HEK293T (cell line): ENCODE data around the gene FBP2.

Experiments
- CTCF ChIA-PET: fragments of 350-600 bp; formaldehyde crosslinking; extraction: SDS; loops from one replicate; lab custom pipeline; 2021; ENCODE audit warnings: antibody characterized with exemption, inconsistent platforms; lab: Yijun Ruan, JAX
- POLR2A ChIA-PET: fragments of 350-600 bp; formaldehyde crosslinking; extraction: SDS; loops from one replicate; lab custom pipeline; 2020; ENCODE audit warnings: antibody characterized with exemption, inconsistent platforms; lab: Yijun Ruan, JAX
- DNase-seq: peaks from one replicate; pipeline ENCODE4 v3.0.0; 2012; ENCODE audit warnings: mixed read lengths; ENCODE audit errors: extremely low spot score
- ARNT ChIP-seq: fragments of 450-650 bp; IDR thresholded peaks from 2 replicates; pipeline ENCODE4 v1.6.1; 2017; ENCODE audit warnings: mild to moderate bottlenecking
- BHLHE40 ChIP-seq: fragments of 450-650 bp; IDR thresholded peaks from 2 replicates; pipeline ENCODE4 v1.6.1; 2016; ENCODE audit warnings: mild to moderate bottlenecking, moderate library complexity, borderline replicate concordance
- CTBP1 ChIP-seq: fragments of 450-650 bp; IDR thresholded peaks from 2 replicates; pipeline ENCODE4 v1.6.1; 2016; ENCODE audit warnings: borderline replicate concordance
- ELF4 ChIP-seq: fragments of 450-650 bp; IDR thresholded peaks from 2 replicates; pipeline ENCODE4 v1.6.1; 2017; ENCODE audit warnings: antibody characterized with exemption
- FOXA1 ChIP-seq: fragments of 450-650 bp; IDR thresholded peaks from 2 replicates; pipeline ENCODE4 v1.6.1; 2016; ENCODE audit warnings: mild to moderate bottlenecking
- FOXK2 ChIP-seq: fragments of 450-650 bp; IDR thresholded peaks from 2 replicates; pipeline ENCODE4 v1.6.1; 2016; ENCODE audit warnings: mild to moderate bottlenecking
- FOXM1 ChIP-seq: fragments of 450-650 bp; IDR thresholded peaks from 2 replicates; pipeline ENCODE4 v1.6.1; 2017; ENCODE audit warnings: mild to moderate bottlenecking, borderline replicate concordance
- HDGF ChIP-seq: fragments of 450-650 bp; IDR thresholded peaks from 2 replicates; pipeline ENCODE4 v1.6.1; 2017; ENCODE audit warnings: antibody characterized with exemption, borderline replicate concordance
- L3MBTL2 ChIP-seq: fragments of 450-650 bp; conservative IDR thresholded peaks from 2 replicates; pipeline ENCODE4 v1.6.1; 2016; ENCODE audit warnings: mild to moderate bottlenecking
- LEF1 ChIP-seq: fragments of 450-650 bp; IDR thresholded peaks from 2 replicates; pipeline ENCODE4 v1.6.1; 2017; ENCODE audit warnings: mild to moderate bottlenecking, borderline replicate concordance
- NFRKB ChIP-seq: fragments of 450-650 bp; IDR thresholded peaks from 2 replicates; pipeline ENCODE4 v1.6.1; 2016; ENCODE audit warnings: mild to moderate bottlenecking, moderate library complexity
- SP1 ChIP-seq: fragments of 450-650 bp; IDR thresholded peaks from 2 replicates; pipeline ENCODE4 v1.6.1; 2017
- SUZ12 ChIP-seq: fragments of 450-650 bp; IDR thresholded peaks from 2 replicates; pipeline ENCODE4 v1.6.1; 2016; ENCODE audit warnings: mild to moderate bottlenecking
- TARDBP ChIP-seq: fragments of 450-650 bp; IDR thresholded peaks from 2 replicates; pipeline ENCODE4 v1.6.1; 2016
- ZNF384 ChIP-seq: fragments of 450-650 bp; IDR thresholded peaks from 2 replicates; pipeline ENCODE4 v1.6.1; 2016
- TF ChIP-seq, protein P1 (sequence below): fragments of 450-650 bp; IDR thresholded peaks from 2 replicates; pipeline ENCODE4 v1.6.1; 2016

FBP2 gene

DNA sequence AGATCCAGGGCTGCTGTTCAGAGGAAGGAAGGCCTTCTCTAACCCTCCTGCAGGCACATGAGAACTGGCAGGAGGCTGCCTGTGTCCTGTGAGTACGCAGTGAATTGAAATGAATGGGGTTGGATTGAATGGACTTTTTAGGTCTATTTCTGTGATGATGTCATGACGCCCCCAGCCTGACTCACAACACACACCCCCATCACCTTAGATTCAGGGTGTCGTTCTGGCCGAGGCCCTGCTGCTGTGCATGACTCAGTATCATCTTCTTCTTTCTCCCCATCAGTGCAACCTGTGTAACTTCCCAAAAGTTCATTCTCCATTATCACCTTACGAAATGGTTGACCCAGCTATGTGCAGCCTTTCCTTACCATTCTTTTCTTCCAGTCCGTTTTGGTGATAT, 33.4 kb downstream of the FBP2 start:
- POLR2A ChIA-PET: no interaction called here
- no peak for TF ChIP-seq LEF1
- TF ChIP-seq FOXA1: no peak
- TF ChIP-seq BHLHE40: no peak
- TF ChIP-seq NFRKB: no peak
- no peak for TF ChIP-seq ARNT
- TF ChIP-seq FOXK2: no peak
- TF ChIP-seq ZNF384: no peak
- no peak for TF ChIP-seq FOXM1
- TF ChIP-seq L3MBTL2: no peak
- no peak for TF ChIP-seq ELF4
- no peak for TF ChIP-seq SUZ12
- no peak for TF ChIP-seq TARDBP
- TF ChIP-seq, protein P1, sequence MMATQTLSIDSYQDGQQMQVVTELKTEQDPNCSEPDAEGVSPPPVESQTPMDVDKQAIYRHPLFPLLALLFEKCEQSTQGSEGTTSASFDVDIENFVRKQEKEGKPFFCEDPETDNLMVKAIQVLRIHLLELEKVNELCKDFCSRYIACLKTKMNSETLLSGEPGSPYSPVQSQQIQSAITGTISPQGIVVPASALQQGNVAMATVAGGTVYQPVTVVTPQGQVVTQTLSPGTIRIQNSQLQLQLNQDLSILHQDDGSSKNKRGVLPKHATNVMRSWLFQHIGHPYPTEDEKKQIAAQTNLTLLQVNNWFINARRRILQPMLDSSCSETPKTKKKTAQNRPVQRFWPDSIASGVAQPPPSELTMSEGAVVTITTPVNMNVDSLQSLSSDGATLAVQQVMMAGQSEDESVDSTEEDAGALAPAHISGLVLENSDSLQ: no peak
- TF ChIP-seq HDGF: no peak
- TF ChIP-seq SP1: no peak
- no peak for TF ChIP-seq CTBP1
- no peak for DNase-seq
- CTCF ChIA-PET: no interaction called here

DNA sequence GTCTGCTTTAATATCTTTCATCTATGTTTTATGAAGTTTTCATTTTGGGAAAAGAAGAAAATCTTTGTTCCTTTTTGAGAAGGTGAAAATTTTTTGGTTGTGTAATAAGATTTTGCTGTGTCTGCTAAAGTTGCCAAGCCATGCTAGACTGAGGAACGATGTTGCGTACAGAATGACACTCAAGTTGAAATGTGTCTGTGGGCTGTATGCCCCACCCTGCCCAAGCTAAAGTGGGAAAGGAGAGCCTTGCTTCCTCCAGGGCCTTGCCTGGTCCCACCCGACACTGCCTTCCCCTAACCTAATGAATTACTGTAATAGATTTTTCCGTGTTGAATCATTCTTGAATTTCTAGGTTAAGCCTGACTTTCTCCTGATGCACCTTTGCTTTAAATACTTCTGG, 36.2 kb downstream of the FBP2 start:
- ChIA-PET CTCF (no interaction called here), POLR2A (no interaction called here)
- TF ChIP-seq, protein P1: no peak
- TF ChIP-seq FOXM1 (no peak), LEF1 (no peak), L3MBTL2 (no peak), ZNF384 (no peak), SUZ12 (no peak), FOXK2 (no peak), TARDBP (no peak), HDGF (no peak), BHLHE40 (no peak), CTBP1 (no peak)
- DNase-seq: no peak

DNA sequence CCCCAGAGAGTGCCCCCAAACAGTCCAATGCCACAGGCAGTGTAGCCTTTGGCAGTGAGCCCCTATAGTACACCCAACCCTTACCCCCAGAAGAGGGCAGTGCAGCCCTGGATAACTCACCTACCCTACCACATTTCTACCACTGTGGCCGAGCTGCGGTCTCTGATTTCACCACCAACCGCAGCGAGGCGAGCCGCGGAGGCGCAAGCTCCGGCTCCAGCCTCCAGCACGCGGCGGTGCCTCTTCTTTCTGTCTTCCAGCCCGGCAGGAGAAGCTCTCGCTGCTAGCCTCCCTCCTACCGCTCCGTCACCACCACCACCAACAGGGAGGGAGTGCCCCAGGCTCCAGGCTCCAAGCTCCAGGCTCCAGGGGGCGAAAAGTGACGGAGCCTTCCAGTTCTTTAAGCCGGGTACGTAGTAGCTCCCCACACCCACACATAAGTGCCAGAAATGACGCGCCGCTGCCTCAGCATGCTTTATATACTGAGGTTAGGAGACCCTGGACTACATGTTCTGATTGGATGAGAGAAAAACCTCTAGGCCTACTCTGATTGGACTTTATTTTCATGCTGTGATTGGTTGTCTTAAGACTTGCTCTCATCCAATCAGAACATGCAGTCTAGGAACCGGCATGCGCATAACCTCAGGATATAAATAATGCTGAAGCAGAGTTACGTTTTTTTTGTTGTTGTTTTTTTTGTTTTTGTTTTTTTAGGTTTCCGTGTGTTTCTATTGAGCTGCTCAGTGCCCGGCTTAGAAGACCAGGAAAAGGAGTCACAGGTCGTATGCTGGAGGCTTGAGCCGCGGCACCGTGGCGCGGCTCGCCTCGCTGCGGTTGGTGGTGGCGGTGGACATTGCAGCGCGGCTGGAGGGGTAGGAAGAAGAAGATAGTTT, 38.9 kb downstream of the FBP2 start, which contains the start of gene PCAT7:
PCAT7 (plus strand) TSS at position 645 of the 893 bp plus-strand sequence.
- TF ChIP-seq L3MBTL2 (peak; percentile 70), FOXA1 (no peak)
- POLR2A ChIA-PET: no interaction called here

DNA sequence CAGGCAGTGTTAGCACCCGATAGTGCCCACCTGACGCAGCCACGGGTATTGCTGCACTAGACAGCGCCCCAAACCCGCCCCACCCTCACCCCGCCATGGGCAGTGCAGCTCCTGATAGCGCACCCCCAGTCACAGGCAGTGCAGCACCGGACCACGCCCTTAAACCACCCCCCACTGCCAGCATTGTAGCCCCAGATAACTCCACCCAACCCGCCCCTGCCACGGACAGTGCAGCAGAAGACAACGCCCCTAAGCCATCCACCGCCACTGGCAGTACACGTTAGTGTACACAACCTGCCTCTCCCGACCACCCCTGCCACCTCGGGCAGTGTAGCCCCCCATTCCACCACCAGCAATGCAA, 39.6 kb downstream of the FBP2 start:
- ChIA-PET CTCF (interaction anchor here (0.7 to 1.4 kb wide), 2 partner anchors 38 to 49 kb away, joined by 3 to 4 read pairs; no protein-coding TSS in a partner anchor), POLR2A (no interaction called here)
- no peak for DNase-seq
- TF ChIP-seq, protein P1: no peak
- TF ChIP-seq L3MBTL2: no peak
- no peak for TF ChIP-seq SUZ12
- TF ChIP-seq FOXA1: no peak
- TF ChIP-seq ZNF384: no peak
- TF ChIP-seq LEF1: no peak

More for the DNA sequence above, 38.9 kb downstream of the FBP2 start, which contains the start of gene PCAT7:
- CTCF ChIA-PET: interaction anchor here (0.7 to 1.4 kb wide), 3 partner anchors 38 to 114 kb away, joined by 3 to 4 read pairs (median 3); no protein-coding TSS in a partner anchor
- DNase-seq: peak; percentile 55

DNA sequence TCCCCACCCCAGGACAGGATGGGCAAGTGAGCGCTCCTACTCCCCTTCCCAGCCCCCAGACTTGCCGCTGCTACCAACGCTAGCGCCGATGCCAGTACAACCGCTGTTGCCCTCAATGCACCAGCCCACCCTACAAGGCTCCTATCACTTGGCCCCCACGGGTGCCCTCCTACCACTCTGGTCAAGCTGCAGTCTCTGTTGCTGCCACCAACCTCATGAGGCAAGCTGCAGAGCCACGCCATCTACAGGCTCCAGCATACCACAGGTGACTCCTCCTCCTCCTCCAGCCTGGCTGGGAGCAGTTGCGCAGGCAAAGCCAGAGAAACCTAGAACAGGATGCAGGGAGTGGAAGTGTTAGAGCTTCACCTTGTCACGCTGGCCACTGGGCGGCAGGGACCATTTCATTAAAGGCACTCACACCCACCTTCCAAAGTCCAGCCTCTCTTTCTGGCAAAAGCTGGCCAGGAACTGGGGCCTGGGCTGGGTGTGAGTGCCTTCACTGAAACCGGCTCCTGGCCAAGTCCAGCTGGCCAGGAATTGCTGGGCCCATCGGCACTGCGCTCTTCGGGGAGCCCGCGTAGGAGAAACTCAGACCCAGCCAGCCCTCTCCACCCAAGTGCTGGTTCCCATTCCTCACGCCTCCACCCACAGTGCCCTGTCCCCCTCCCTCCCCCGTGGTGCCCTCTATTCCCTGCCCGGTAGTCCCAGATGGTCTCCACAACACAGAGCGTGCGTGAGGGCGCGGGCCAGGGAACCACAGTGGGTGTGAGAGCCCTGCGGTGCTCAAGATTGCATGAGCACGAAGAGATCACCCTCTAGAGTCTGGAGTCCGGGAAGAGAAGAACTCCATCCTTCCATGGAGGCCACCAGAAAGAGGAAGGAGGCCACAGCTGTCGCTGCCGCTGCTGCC, 40.3 kb downstream of the FBP2 start:
- no peak for DNase-seq
- TF ChIP-seq ZNF384 (no peak), HDGF (no peak), NFRKB (no peak), LEF1 (no peak), SP1 (no peak), CTBP1 (no peak), BHLHE40 (no peak), FOXA1 (no peak), FOXK2 (no peak), SUZ12 (no peak)
- TF ChIP-seq, protein P1: no peak
- POLR2A ChIA-PET: no interaction called here
- CTCF ChIA-PET: interaction anchor here (1.4 kb wide), 1 partner anchor 49 kb away, joined by 3 read pairs; no protein-coding TSS in a partner anchor
